ENCODE measurements around the gene PHF21A.

Gene PHF21A

DNA sequence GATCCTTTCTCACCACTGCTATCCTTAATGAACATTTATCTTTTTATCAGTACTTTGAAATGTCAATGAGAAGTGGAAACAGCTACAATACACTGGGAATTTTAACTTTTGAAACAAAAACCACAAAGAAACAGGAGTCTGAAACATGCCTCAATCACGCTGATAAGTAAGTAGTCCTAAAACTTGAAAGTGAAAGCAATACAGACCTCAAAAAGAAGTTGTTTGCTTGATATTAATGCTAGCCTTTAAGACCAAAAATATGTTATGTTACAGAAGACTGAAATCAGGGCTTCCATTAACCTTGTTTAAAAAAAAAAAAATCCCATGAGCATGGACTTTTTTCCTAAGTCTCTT is 21.3 kb downstream of the PHF21A start:
- no peak overlapping the region for H3K9ac ChIP-seq (ENCODE audit: low read length)

DNA sequence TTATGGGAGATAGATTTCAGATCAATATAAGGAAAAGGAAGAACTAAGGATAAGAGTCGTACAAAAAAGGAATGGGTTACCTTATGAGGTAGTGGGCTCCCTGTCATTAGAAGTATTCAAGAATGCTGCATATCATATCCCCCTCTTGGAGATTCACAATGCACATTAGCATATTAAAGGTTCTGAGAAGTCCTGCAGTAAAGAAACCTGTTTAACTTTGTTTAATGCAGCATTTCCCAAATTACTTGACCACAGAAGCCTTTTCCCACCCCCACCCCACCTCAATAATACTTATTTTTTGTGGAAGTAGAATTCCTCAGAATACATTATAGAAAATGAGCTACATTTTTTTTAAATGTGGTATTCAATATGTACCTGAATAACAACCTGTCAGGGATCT is 30.9 kb downstream of the PHF21A start:
- H3K4me3 ChIP-seq (ENCODE audit: insufficient read depth, low read length, poor library complexity, severe bottlenecking), result no peak overlapping the region
- no peak overlapping the region for H3K4me2 ChIP-seq (ENCODE audit: low read depth, low read length, poor library complexity, severe bottlenecking)
- H3K79me2 ChIP-seq (ENCODE audit: insufficient read depth, low read length), result 0 out of 2 replicates have a peak, but pooled peaks cover 12% of the 10 kb centered on the region
- H3K36me3 ChIP-seq (ENCODE audit: low read length), result peaks cover 3% of the 10 kb centered on the region; the same call in 1 of the 2 replicates
- H3K9me2 ChIP-seq (replicated peaks; ENCODE audit: insufficient read depth, low read length), result no peaks in the 10 kb centered on the region
- no peaks in the 10 kb centered on the region for H3K27me3 ChIP-seq (ENCODE audit: low read length)
- TF ChIP-seq, protein P1, sequence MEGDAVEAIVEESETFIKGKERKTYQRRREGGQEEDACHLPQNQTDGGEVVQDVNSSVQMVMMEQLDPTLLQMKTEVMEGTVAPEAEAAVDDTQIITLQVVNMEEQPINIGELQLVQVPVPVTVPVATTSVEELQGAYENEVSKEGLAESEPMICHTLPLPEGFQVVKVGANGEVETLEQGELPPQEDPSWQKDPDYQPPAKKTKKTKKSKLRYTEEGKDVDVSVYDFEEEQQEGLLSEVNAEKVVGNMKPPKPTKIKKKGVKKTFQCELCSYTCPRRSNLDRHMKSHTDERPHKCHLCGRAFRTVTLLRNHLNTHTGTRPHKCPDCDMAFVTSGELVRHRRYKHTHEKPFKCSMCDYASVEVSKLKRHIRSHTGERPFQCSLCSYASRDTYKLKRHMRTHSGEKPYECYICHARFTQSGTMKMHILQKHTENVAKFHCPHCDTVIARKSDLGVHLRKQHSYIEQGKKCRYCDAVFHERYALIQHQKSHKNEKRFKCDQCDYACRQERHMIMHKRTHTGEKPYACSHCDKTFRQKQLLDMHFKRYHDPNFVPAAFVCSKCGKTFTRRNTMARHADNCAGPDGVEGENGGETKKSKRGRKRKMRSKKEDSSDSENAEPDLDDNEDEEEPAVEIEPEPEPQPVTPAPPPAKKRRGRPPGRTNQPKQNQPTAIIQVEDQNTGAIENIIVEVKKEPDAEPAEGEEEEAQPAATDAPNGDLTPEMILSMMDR (IDR thresholded peaks at IDR 0.05; ENCODE audit: insufficient read depth, low read length, poor library complexity, severe bottlenecking), result no peak
- TF ChIP-seq EZH2phosphoT487 (conservative IDR thresholded peaks at IDR 0.05; ENCODE audit: low read length), result no peak
- no peaks in the 10 kb centered on the region for H3F3A ChIP-seq (ENCODE audit: insufficient read depth)
- H3K9me3 ChIP-seq (ENCODE audit: insufficient read depth, low read length), result no peaks in the 10 kb centered on the region
- H2AFZ ChIP-seq (ENCODE audit: low read depth, low read length, severe bottlenecking), result no peak overlapping the region
- H4K20me1 ChIP-seq (ENCODE audit: low read depth, low read length), result 0 out of 2 replicates have a peak, but pooled peaks cover 4% of the 10 kb centered on the region
- H3K9ac ChIP-seq (ENCODE audit: low read length), result no peak overlapping the region
- H3K27ac ChIP-seq (ENCODE audit: low read depth, low read length), result no peak overlapping the region

More for the DNA sequence above, 21.3 kb downstream of the PHF21A start:
- no peaks in the 10 kb centered on the region for H3K36me3 ChIP-seq (ENCODE audit: low read length)
- no peaks in the 10 kb centered on the region for H3K9me3 ChIP-seq (ENCODE audit: insufficient read depth, low read length)
- no peak overlapping the region for H2AFZ ChIP-seq (ENCODE audit: low read depth, low read length, severe bottlenecking)
- peaks cover 26% of the 10 kb centered on the region for H3K79me2 ChIP-seq (ENCODE audit: insufficient read depth, low read length)
- peaks cover 7% of the 10 kb centered on the region; the same call in 1 of the 2 replicates for H4K20me1 ChIP-seq (ENCODE audit: low read depth, low read length)
- H3K4me3 ChIP-seq (ENCODE audit: insufficient read depth, low read length, poor library complexity, severe bottlenecking), result no peak overlapping the region
- H3K27ac ChIP-seq (ENCODE audit: low read depth, low read length), result no peak overlapping the region
- no peak overlapping the region for H3K4me2 ChIP-seq (ENCODE audit: low read depth, low read length, poor library complexity, severe bottlenecking)
- H3K27me3 ChIP-seq (ENCODE audit: low read length), result no peaks in the 10 kb centered on the region
- H3K9me2 ChIP-seq (replicated peaks; ENCODE audit: insufficient read depth, low read length), result no peaks in the 10 kb centered on the region
- TF ChIP-seq, protein P1 (IDR thresholded peaks at IDR 0.05; ENCODE audit: insufficient read depth, low read length, poor library complexity, severe bottlenecking), result no peak
- TF ChIP-seq EZH2phosphoT487 (conservative IDR thresholded peaks at IDR 0.05; ENCODE audit: low read length), result no peak
- no peaks in the 10 kb centered on the region; the same call in 1 of the 2 replicates for H3F3A ChIP-seq (ENCODE audit: insufficient read depth)

DNA sequence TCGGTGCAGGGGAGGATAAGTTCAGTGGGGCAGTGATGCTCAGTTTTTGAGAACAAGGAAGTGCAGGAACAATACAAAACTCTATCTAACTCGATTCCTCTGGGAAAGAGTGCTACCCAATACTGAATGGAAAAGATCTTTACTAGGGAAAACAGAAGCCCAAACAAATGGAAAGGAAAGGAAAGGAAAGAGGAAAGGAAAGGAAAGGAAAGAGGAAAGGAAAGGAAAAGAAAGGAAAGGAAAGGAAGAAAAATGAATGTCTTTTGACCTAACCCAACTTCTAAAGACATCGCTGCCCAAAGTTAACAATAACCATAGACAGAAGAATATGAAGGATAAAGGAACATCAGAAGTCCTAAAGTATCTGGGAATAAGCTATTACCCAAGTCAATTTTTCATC is 41.6 kb downstream of the PHF21A start:
- H3K9ac ChIP-seq (ENCODE audit: low read length), result no peak overlapping the region
- no peak overlapping the region for H3K27ac ChIP-seq (ENCODE audit: low read depth, low read length)
- 0 out of 2 replicates have a peak, but pooled peaks cover 2% of the 10 kb centered on the region for H3F3A ChIP-seq (ENCODE audit: insufficient read depth)
- no peaks in the 10 kb centered on the region for H3K79me2 ChIP-seq (ENCODE audit: insufficient read depth, low read length)
- H3K4me3 ChIP-seq (ENCODE audit: insufficient read depth, low read length, poor library complexity, severe bottlenecking), result no peak overlapping the region
- H2AFZ ChIP-seq (ENCODE audit: low read depth, low read length, severe bottlenecking), result no peak overlapping the region
- no peaks in the 10 kb centered on the region for H3K9me2 ChIP-seq (replicated peaks; ENCODE audit: insufficient read depth, low read length)
- TF ChIP-seq EZH2phosphoT487 (conservative IDR thresholded peaks at IDR 0.05; ENCODE audit: low read length), result no peak
- TF ChIP-seq, protein P1 (IDR thresholded peaks at IDR 0.05; ENCODE audit: insufficient read depth, low read length, poor library complexity, severe bottlenecking), result no peak
- H3K9me3 ChIP-seq (ENCODE audit: insufficient read depth, low read length), result no peaks in the 10 kb centered on the region
- H3K36me3 ChIP-seq (ENCODE audit: low read length), result peaks cover 11% of the 10 kb centered on the region
- H4K20me1 ChIP-seq (ENCODE audit: low read depth, low read length), result no peaks in the 10 kb centered on the region
- H3K27me3 ChIP-seq (ENCODE audit: low read length), result no peaks in the 10 kb centered on the region
- no peak overlapping the region for H3K4me2 ChIP-seq (ENCODE audit: low read depth, low read length, poor library complexity, severe bottlenecking)
